B cell (primary cell): ENCODE data around the gene NRAP.

Experiments
- EZH2 ChIP-seq: IDR thresholded peaks from 2 replicates; pipeline ENCODE4 v1.6.1; 2012; ENCODE audit warnings: borderline replicate concordance, low read depth, mild to moderate bottlenecking, moderate library complexity, low read length; ENCODE audit not compliant: insufficient read depth, poor library complexity, severe bottlenecking
- TF ChIP-seq, protein P1 (sequence below): fragments of 200-600 bp; IDR thresholded peaks from one replicate; pipeline ENCODE4 v1.8.0; 2022; ENCODE audit warnings: antibody characterized with exemption, mild to moderate bottlenecking

GRCh38 chr10:113621799-113622198 is 42.0 kb downstream of the NRAP start:
- TF ChIP-seq, protein P1, sequence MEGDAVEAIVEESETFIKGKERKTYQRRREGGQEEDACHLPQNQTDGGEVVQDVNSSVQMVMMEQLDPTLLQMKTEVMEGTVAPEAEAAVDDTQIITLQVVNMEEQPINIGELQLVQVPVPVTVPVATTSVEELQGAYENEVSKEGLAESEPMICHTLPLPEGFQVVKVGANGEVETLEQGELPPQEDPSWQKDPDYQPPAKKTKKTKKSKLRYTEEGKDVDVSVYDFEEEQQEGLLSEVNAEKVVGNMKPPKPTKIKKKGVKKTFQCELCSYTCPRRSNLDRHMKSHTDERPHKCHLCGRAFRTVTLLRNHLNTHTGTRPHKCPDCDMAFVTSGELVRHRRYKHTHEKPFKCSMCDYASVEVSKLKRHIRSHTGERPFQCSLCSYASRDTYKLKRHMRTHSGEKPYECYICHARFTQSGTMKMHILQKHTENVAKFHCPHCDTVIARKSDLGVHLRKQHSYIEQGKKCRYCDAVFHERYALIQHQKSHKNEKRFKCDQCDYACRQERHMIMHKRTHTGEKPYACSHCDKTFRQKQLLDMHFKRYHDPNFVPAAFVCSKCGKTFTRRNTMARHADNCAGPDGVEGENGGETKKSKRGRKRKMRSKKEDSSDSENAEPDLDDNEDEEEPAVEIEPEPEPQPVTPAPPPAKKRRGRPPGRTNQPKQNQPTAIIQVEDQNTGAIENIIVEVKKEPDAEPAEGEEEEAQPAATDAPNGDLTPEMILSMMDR, result no peak
- no peak for TF ChIP-seq EZH2
